AG09319 (cell line): ENCODE data around the gene RGP1.

ENCODE experiments used
- DNase-seq: peaks from one replicate; pipeline ENCODE4 v3.0.0-alpha.2; 2010; ENCODE audit warnings: low read depth; ENCODE audit errors: extremely low read depth
- CTCF ChIP-seq: IDR thresholded peaks from 2 replicates; pipeline ENCODE4 v1.5.1; 2011; ENCODE audit warnings: low read depth, mild to moderate bottlenecking, inconsistent platforms, low read length, moderate library complexity

Gene RGP1

GRCh38 chr9:35753466-35753865, 4.4 kb downstream of the RGP1 start:
- no peak for DNase-seq
- no peak for TF ChIP-seq CTCF

GRCh38 chr9:35754264-35754663, 5.2 kb downstream of the RGP1 start, which contains the start of gene MSMP:
TSS of gene MSMP (minus strand) at chr9:35754276. CDS start at chr9:35754129, 147 bp downstream.
- DNase-seq: no peak
- no peak for TF ChIP-seq CTCF

GRCh38 chr9:35755071-35755470, 6.0 kb downstream of the RGP1 start:
- DNase-seq: no peak
- no peak for TF ChIP-seq CTCF

GRCh38 chr9:35756275-35757225, 7.5 kb downstream of the RGP1 start:
- no peak for DNase-seq
- TF ChIP-seq CTCF: peak; percentile 57

- DNase-seq: no peak
- TF ChIP-seq CTCF: no peak
These were observed 8.3 kb downstream of the RGP1 start for GRCh38 chr9:35757226-35757891.

- no peak for DNase-seq
- no peak for TF ChIP-seq CTCF
These were observed 8.8 kb downstream of the RGP1 start for GRCh38 chr9:35757892-35758275.

GRCh38 chr9:35758475-35759050, 9.5 kb downstream of the RGP1 start:
- no peak for DNase-seq
- no peak for TF ChIP-seq CTCF
